Measurements from ENCODE around the gene PRR22.

GRCh38 chr19:5804516-5805461 is 20.2 kb upstream of the PRR22 start, which contains the start of gene NRTN:
- TF ChIP-seq POLR2A (IDR thresholded peaks at IDR 0.05), result no peak
- TF ChIP-seq, protein P1, sequence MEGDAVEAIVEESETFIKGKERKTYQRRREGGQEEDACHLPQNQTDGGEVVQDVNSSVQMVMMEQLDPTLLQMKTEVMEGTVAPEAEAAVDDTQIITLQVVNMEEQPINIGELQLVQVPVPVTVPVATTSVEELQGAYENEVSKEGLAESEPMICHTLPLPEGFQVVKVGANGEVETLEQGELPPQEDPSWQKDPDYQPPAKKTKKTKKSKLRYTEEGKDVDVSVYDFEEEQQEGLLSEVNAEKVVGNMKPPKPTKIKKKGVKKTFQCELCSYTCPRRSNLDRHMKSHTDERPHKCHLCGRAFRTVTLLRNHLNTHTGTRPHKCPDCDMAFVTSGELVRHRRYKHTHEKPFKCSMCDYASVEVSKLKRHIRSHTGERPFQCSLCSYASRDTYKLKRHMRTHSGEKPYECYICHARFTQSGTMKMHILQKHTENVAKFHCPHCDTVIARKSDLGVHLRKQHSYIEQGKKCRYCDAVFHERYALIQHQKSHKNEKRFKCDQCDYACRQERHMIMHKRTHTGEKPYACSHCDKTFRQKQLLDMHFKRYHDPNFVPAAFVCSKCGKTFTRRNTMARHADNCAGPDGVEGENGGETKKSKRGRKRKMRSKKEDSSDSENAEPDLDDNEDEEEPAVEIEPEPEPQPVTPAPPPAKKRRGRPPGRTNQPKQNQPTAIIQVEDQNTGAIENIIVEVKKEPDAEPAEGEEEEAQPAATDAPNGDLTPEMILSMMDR (IDR thresholded peaks at IDR 0.05), result no peak
